DOHH2 (cell line): Measurements from ENCODE around the gene MBD2.

ENCODE experiments used
- CTCF ChIP-seq: fragments of 200-600 bp; sonication (generic); IDR thresholded peaks from one replicate; pipeline ENCODE4 v1.5.1; 2014; ENCODE audit warnings: antibody characterized with exemption, mild to moderate bottlenecking, low read depth, low read length; ENCODE audit not compliant: poor library complexity, severe bottlenecking
- EZH2phosphoT487 ChIP-seq: fragments of 200-600 bp; sonication (generic); IDR thresholded peaks from 2 replicates; pipeline ENCODE4 v1.6.1; 2017; ENCODE audit warnings: borderline replicate concordance, mild to moderate bottlenecking, antibody characterized with exemption, low read length, moderate library complexity, mixed read lengths

DNA sequence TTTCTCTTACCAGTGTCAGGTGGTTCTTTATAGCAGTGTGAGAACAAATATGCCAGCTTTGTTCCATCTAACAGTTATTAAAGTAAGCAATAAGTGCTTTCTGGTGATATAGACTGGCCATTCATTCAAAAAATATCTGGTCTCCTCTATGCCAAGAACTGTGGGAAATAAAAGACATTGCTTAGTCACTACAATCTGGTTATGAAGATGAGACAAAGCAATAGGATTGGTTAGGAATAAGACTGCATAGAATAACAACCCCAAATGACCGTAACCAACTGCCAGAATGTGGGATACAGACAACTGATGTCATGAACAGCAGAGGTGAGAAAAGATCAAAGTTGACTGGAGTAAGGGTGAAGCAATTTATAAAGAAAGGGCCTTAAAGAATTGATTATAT lies 83.8 kb downstream of the MBD2 start:
- no peak for TF ChIP-seq CTCF
- no peak for TF ChIP-seq EZH2phosphoT487
